HG02943 (cell line): Measurements from ENCODE around the gene GAST.

Experiments used
- ATAC-seq: cut with Tn5 transposase; IDR thresholded peaks from one replicate; pipeline ENCODE4 v1.9.1; 2021; ENCODE audit warnings: mild to moderate bottlenecking, low read depth, moderate library complexity; ENCODE audit not compliant: unreplicated experiment

The GAST gene

DNA sequence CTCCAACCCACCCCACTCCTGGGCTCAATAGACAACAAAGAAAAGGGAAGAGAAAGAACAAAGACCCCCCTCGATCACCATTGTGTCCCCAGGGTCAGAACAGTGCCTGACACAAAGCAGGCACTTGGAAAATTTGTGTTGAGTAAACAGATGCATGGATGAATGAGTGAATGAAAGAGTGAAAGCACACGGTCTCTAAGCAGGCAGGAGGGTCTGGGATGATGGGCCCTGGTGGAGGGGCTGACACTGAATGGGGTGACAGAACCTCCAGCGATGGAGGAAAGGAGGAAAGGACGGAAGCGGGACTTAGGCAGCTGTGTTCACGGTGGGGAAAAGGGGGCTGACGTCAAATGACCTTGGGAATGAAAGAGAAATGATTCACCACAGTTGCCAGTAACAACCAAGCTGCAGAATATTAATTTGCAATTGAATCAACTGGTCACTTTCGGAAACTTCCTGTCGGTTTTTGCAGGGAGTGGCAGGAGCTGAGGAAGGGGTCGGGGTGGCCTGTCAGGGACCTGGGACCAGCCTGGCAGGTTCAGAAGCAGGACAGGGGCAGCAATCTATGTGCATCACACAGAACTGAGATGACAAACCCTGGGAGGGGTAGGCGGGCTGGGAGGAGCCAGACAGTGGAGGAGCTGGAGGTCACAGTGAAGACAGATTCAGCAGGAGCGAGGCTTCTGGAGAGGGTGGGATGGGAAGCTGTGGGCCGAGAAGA is 6.7 kb upstream of the GAST start:
- no peak for ATAC-seq

DNA sequence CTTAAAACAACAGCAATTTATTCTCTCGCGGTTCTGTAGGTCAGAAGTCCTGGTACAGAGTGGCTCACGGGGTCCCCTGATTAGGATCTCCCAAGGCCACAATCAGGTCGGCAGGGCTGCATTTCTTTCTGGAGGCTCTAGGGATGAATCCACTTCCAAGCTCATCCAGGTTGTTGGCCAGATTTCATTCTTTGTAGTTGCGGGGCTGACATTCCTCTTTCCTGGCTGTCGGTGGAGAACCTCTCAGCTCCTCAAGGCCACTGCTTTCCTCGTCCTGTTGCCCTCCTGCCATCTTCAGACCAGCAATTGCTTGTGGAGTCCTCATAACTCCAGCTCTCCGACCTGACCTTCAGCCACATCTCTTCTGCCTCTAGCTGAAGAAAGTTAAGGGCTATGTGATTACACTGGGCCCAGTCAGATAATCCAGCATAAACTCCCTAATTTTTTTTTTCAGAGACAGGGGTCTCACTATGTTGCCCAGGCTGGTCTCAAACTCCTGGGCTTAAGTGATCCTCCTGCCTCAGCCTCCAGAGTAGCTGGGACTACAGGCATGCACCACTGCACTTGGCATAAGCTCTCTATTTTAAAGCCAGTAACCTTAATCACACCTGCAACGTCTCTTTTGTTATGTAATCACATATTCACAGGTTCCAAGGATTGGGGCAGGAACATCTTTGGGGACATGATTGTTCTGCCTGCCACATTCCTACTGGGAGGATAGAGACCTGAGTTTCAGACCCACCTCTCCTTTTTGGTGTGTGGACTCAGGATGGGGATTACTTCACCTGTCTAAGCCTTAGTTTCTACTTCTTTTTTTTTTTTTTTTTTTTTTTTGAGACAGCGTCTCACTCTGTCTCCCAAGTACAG is 4.1 kb upstream of the GAST start:
- ATAC-seq: no peak

GRCh38 chr17:41710472-41711090 is 1.6 kb upstream of the GAST start:
- ATAC-seq: no peak

GRCh38 chr17:41717408-41718286 is 5.5 kb downstream of the GAST start:
- ATAC-seq: no peak

GRCh38 chr17:41718287-41718645 is 6.1 kb downstream of the GAST start:
- ATAC-seq: no peak

- ATAC-seq: no peak
These were observed 10.1 kb downstream of the GAST start for GRCh38 chr17:41722231-41722630.

DNA sequence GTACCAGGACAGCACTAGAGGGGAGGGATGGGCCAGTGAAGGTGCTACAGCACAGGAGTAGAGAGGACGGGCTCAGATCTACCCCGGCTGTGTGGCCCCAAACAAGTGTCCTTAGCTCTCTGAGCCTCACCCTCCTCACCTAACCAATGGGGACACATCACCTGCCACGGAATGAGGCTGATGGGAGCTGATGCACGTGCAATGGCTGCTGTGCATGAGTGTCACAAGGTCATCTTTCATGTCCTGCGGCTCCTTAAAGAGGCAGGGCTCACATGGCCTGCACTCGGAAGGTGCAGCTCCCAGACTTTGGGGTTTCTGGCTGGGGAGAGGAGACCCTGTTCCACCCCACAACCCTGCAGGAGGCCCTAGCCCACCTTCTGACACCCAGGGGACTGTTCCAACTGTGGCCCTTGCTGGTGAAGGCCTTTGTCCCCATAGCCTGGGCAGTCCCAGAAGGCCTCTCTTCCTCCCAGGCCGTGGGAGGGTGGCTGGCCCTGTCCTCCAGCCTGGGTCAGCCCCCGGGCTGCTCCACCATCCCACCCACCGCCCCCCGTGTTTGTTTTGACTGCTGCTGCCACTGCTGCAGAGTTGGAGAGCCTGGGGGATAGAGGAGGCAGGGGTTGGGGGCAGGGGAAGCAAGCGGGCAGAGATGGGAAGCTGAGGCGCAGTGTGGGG is 11.8 kb downstream of the GAST start:
- ATAC-seq: no peak

GRCh38 chr17:41724476-41725050 is 12.4 kb downstream of the GAST start:
- ATAC-seq: no peak

DNA sequence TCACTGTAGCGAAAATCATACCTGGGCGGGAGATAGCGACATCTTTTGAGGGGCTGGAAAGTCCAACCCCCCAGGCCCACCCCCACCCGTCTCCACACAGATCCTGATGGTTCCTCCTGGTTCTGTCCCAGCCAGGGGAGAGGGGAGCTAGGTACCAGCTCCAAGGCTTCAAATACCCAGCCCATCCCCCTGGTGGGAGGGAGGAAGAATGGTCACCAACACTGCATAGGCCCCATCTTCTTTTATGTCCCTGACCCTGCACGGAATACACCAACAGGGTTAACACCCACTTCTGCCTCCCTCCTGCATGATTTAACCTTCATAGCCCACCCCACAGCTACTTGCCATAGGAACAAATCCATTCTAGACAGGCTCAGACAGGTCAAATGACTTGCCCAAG is 13.0 kb downstream of the GAST start:
- no peak for ATAC-seq

DNA sequence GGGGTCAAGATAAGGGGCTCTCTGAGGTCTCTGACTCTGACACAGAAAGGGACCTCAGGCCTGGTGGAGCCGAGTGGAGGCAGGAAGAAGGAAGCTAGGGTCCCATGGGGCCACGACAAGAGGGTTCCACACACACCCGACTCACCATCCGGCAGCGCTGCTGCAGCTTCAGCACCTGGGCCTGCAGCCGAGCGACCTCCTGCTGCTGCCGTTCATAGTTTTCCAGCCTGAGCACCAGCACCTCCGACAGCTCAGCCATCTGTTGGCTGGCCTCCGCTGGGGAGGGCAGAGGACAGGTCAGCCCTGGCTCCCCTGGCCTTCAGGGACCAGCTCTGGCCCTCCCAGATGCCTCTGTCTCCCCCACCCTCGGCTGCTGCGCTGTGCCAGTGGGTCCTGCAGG is 15.9 kb downstream of the GAST start:
- no peak for ATAC-seq

GRCh38 chr17:41730479-41730878 is 18.3 kb downstream of the GAST start:
- ATAC-seq: no peak

GRCh38 chr17:41731836-41732235 is 19.7 kb downstream of the GAST start:
- no peak for ATAC-seq

GRCh38 chr17:41733348-41734138 is 21.4 kb downstream of the GAST start:
- no peak for ATAC-seq

- no peak for ATAC-seq
These were observed 22.2 kb downstream of the GAST start, which contains the start of gene HAP1 for GRCh38 chr17:41734139-41734948. Gene HAP1 (minus strand): TSS chr17:41734643. CDS start chr17:41734634, 9 bp downstream.

DNA sequence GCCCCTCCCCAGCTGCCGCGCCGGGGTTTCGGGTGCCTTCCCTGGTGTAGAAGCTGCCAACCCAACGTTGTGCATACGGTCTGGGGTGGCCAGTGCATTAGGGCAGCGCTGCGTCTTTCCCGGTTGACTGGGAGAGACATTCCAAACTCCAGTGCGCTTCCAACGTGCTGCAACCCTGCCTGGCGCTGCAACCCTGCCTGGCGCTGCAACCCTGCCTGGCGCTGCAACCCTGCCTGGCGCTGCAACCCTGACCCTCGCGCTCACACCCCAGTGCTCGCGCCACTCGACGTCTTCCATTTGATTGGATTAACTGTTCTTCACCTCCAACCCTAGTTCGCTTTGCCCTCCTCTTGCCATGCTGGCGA is 22.8 kb downstream of the GAST start:
- ATAC-seq: no peak

DNA sequence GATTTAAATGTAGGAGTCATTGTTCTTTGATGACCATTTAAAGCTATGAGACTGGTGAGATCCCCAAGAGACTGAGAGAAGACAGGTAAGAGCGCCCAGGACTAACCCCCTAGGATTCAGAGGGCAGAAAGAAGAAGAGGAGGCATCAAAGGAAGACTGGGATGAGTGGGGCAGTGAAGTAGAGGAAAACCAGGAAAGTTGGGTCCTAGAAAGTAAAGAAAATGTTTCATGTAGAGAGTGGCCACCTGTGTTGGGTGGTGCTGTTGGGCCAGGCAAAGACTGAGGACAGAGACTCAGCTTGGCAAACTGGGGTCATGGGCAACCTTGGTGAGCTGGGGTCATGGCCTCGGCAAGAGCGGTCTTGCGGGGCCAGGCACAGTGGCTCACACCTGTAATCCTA is 23.6 kb downstream of the GAST start:
- ATAC-seq: no peak

DNA sequence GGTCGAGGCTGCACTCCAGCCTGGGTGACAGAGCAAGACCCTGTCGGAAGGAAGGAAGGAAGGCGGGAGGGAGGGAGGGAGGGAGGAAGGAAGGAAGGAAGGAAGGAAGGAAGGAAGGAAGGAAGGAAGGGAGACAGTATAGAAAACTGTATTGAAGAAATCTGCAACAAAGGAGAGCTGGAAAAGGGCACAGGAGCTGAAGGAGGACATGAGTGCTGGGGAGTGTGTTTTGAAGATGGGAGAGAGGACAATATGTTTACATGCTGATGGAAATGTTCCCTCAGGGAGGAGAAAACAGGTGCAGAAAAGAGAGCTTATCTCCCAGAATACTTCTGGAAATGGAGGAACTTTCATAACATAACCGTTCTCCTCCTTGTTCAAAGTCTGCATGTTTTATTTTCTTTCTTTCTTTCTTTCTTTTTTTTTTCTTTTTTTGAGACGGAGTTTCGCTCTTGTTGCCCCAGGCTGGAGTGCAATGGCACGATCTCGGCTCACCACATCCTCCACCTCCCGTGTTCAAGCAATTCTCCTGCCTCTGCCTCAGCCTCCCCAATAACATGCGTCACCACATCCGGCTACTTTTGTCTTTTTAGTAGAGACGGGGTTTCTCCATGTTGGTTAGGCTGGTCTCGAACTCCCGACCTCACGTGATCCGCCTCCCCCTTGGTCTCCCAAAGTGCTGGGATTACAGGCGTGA is 25.0 kb downstream of the GAST start:
- no peak for ATAC-seq

- no peak for ATAC-seq
These were observed 25.5 kb downstream of the GAST start for GRCh38 chr17:41737680-41738023.
